Fibroblast of the aortic adventitia (primary cell): ENCODE data around the gene PLEKHA8. TPM values are rescaled to one million over a fixed set of nuclear protein-coding genes. Genes with fewer than 3 reads are reported as not detected.
A peak's percentile ranks its signal among the peaks of the same experiment; 100 is the strongest.

ENCODE experiments used
- DNase-seq: peaks from one replicate; pipeline ENCODE4 v3.0.0-alpha.2; 2010; ENCODE audit warnings: low read depth
- H3K4me3 ChIP-seq: 2 replicates; pipeline ENCODE4 v1.5.1; 2011; ENCODE audit warnings: low read depth, mild to moderate bottlenecking, control low read depth, low read length, moderate library complexity
- total RNA-seq: library from RNA; depleted of rRNA; stranded (reverse); fragments of >200 nt; gene quantifications from 2 replicates; pipeline ENCODE4 v1.2.3, GENCODE V29; 2012; ENCODE audit warnings: low replicate concordance
- TF ChIP-seq, protein P1 (sequence below): IDR thresholded peaks from 2 replicates; pipeline ENCODE4 v1.5.1; 2011; ENCODE audit warnings: mild to moderate bottlenecking, low read length, control low read depth, inconsistent platforms; ENCODE audit not compliant: insufficient read depth

The PLEKHA8 gene
- 10.6 and 15.5 TPM in 2 replicates for total RNA-seq

- peak; percentile 81 for DNase-seq
- peak within 1 kb of the TSS; percentile 86 for H3K4me3 ChIP-seq
- TF ChIP-seq, protein P1, sequence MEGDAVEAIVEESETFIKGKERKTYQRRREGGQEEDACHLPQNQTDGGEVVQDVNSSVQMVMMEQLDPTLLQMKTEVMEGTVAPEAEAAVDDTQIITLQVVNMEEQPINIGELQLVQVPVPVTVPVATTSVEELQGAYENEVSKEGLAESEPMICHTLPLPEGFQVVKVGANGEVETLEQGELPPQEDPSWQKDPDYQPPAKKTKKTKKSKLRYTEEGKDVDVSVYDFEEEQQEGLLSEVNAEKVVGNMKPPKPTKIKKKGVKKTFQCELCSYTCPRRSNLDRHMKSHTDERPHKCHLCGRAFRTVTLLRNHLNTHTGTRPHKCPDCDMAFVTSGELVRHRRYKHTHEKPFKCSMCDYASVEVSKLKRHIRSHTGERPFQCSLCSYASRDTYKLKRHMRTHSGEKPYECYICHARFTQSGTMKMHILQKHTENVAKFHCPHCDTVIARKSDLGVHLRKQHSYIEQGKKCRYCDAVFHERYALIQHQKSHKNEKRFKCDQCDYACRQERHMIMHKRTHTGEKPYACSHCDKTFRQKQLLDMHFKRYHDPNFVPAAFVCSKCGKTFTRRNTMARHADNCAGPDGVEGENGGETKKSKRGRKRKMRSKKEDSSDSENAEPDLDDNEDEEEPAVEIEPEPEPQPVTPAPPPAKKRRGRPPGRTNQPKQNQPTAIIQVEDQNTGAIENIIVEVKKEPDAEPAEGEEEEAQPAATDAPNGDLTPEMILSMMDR, result no peak
Observed at GRCh38 chr7:30028216-30028748, at the start of gene PLEKHA8. Gene PLEKHA8 (plus strand): TSS chr7:30028412. CDS start chr7:30028763, 351 bp downstream.

DNA sequence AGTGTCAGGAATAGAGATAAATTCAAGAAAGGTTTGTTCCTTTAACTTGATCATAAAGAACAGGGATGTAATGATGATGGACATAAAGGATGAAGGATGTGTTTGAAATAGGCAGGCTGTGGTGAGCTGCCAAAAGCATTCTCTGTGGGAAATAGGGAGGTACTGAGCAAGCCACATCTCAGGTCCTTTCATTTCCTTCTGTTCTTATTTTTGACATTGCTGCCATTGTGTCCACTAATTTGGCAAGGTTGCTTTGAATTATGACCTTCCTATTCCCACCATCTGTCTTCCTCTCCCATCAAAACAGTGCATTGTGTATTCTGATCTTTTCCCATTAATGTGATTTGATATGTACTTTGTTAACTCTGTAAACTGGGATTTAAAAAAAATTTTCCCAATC lies 48.1 kb upstream of the PLEKHA8 start:
- no peak for DNase-seq
- TF ChIP-seq, protein P1, result no peak
- H3K4me3 ChIP-seq, result no peak overlapping the region

GRCh38 chr7:29987083-29987482 lies 41.1 kb upstream of the PLEKHA8 start:
- DNase-seq, result peak; percentile 17
- H3K4me3 ChIP-seq, result no peak overlapping the region
- TF ChIP-seq, protein P1, result no peak

DNA sequence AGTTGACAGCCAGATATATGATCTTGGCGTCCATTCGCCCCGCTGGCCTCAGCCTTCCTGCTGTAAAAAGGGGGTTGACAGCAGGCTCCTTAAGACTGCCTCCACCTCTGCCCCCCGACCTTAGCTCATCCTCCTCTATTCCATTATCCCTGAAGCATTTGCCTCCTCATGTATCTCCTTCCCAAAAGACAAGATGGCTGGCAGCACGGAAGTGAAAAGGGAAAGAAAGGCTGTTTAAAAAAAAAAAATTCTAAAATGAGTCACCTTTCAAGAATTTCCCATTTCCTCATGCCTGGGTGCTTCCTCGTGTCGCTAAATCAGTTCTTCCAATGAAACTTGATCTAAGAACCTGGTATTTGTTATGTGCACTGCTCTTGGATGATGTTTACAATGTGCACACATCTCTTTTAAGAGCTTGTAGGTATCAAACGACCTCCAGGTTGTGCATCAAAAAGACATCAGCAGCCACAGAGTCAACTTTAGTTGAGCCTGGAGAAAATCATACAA lies 40.3 kb upstream of the PLEKHA8 start:
- TF ChIP-seq, protein P1, result no peak
- DNase-seq, result peak; percentile 90
- peak overlapping the region; percentile 78 for H3K4me3 ChIP-seq

DNA sequence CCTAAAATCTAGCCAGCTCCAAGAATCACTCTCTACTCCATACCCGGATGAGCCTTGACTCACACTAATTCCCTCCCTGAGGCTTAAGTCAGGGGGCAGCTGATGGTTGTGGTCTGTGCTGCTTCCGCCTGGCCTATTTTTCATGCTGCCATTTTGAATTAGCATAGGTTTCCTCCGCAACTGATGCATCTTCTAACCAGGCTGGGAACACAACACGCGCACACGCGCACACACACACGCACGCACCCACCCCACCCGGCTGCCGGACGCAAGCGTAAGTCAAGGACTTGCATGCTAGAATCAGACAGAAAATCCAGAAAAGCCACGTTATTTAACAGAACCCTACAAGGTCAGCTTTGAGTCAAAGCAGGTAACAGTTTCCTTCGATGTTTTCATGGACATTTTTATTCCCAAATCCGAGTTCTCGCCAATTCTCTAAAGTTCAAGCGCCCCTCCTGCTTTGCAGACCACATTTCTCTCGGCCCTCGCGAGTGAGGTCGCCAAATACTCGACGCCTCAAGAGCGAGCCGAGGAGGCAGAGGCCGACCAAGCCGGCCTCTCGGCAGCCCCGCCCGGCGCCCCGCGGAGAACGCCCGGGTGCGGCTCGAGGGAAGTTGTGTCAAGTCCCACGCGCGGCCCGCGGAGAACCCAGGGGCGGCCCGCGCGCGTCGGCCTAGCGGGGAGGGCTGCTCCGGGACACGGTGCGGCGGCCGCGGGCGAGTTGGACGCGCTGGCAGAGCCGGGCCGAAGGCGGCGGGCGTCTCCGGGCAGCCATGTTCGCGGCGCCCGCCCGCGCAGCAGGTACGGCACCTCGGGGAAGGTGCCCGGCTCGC lies 39.6 kb upstream of the PLEKHA8 start:
- TF ChIP-seq, protein P1, result no peak
- peak; percentile 76 for DNase-seq
- peak overlapping the region; percentile 78 for H3K4me3 ChIP-seq

GRCh38 chr7:29989257-29989995 lies 38.8 kb upstream of the PLEKHA8 start, which contains the start of gene SCRN1:
Gene SCRN1 (minus strand): TSS chr7:29989801. CDS start chr7:29969067, 20,734 bp downstream.
- peak within 1 kb of the TSS; percentile 78 for H3K4me3 ChIP-seq
- DNase-seq, result peak; percentile 15
- TF ChIP-seq, protein P1, result no peak
